Smooth muscle cell (in vitro differentiated cells): ENCODE data around the gene IGSF9. TPM values are rescaled to one million over a fixed set of nuclear protein-coding genes. Genes with fewer than 3 reads are reported as not detected.

Experiments used
- DNase-seq: peaks from one replicate; lab custom pipeline; 2025; ENCODE audit not compliant: unreplicated experiment; lab: John Stamatoyannopoulos, UW
- H2AFZ ChIP-seq: fragments of 200-600 bp; sonication (generic); 2 replicates; pipeline ENCODE4 v1.6.0; 2016; ENCODE audit warnings: antibody characterized with exemption, low read depth, mild to moderate bottlenecking
- H3F3A ChIP-seq: fragments of 200-600 bp; sonication (generic); 2 replicates; pipeline ENCODE4 v1.6.0; 2017; ENCODE audit warnings: antibody characterized with exemption, low read depth
- H3K27ac ChIP-seq: fragments of 200-600 bp; sonication (generic); 2 replicates; pipeline ENCODE4 v1.5.1; 2016; ENCODE audit warnings: low read depth, mild to moderate bottlenecking
- H3K27me3 ChIP-seq: fragments of 200-600 bp; sonication (generic); 2 replicates; pipeline ENCODE4 v1.6.1; 2016; ENCODE audit warnings: low read depth, mild to moderate bottlenecking
- H3K36me3 ChIP-seq: fragments of 200-600 bp; sonication (generic); 2 replicates; pipeline ENCODE4 v1.5.1; 2016; ENCODE audit warnings: low read depth
- H3K4me1 ChIP-seq: fragments of 200-600 bp; sonication (generic); 2 replicates; pipeline ENCODE4 v1.5.1; 2016; ENCODE audit warnings: low read depth
- H3K4me2 ChIP-seq: fragments of 200-600 bp; sonication (generic); 2 replicates; pipeline ENCODE4 v1.6.0; 2016; ENCODE audit warnings: mild to moderate bottlenecking
- H3K4me3 ChIP-seq: fragments of 200-600 bp; sonication (generic); 2 replicates; pipeline ENCODE4 v1.5.1; 2016; ENCODE audit warnings: mild to moderate bottlenecking
- H3K79me2 ChIP-seq: fragments of 200-600 bp; sonication (generic); 2 replicates; pipeline ENCODE4 v1.6.0; 2016; ENCODE audit warnings: low read depth, mild to moderate bottlenecking
- H3K9ac ChIP-seq: fragments of 200-600 bp; sonication (generic); 2 replicates; pipeline ENCODE4 v1.6.0; 2016; ENCODE audit warnings: low read depth
- H3K9me3 ChIP-seq: fragments of 200-600 bp; sonication (generic); replicated peaks from 2 replicates; pipeline ENCODE4 v1.5.1; 2016; ENCODE audit warnings: low read depth
- H4K20me1 ChIP-seq: fragments of 200-600 bp; sonication (generic); 2 replicates; pipeline ENCODE4 v1.6.0; 2016; ENCODE audit warnings: low read depth
- WGBS: methylation state at CpG from one replicate; pipeline ENCODE4 v1.1.7; 2016; ENCODE audit warnings: low lambda C conversion rate; 5-methylcytosine and 5-hydroxymethylcytosine counted together
- polyA plus RNA-seq: library from polyadenylated mRNA; unstranded; fragments of >200 nt; fragmentation: Nextera tagmentation; extraction: Ambion mirVana; gene quantifications from 2 replicates; pipeline ENCODE4 v1.2.1, GENCODE V29; 2016
- total RNA-seq: library from RNA; depleted of rRNA; stranded (reverse); fragments of >200 nt; gene quantifications from 2 replicates; pipeline ENCODE4 v1.2.3, GENCODE V29; 2014
- TF ChIP-seq, protein P1 (sequence below): fragments of 200-600 bp; sonication (generic); IDR thresholded peaks from 2 replicates; pipeline ENCODE4 v1.5.1; 2017; ENCODE audit warnings: borderline replicate concordance, mild to moderate bottlenecking, antibody characterized with exemption; ENCODE audit not compliant: insufficient read depth, poor library complexity, severe bottlenecking

Gene IGSF9
- total and polyA plus RNA-seq, 2 experiments from 2014 or later: 0.99 to 2.1 TPM

GRCh38 chr1:159931795-159932173 lies 13.6 kb downstream of the IGSF9 start:
- no peaks in the 10 kb centered on the region for H3K4me1 ChIP-seq
- H3K79me2 ChIP-seq: no peaks in the 10 kb centered on the region
- H2AFZ ChIP-seq: no peak overlapping the region
- H4K20me1 ChIP-seq: no peaks in the 10 kb centered on the region
- no peak overlapping the region for H3K9ac ChIP-seq
- TF ChIP-seq, protein P1, sequence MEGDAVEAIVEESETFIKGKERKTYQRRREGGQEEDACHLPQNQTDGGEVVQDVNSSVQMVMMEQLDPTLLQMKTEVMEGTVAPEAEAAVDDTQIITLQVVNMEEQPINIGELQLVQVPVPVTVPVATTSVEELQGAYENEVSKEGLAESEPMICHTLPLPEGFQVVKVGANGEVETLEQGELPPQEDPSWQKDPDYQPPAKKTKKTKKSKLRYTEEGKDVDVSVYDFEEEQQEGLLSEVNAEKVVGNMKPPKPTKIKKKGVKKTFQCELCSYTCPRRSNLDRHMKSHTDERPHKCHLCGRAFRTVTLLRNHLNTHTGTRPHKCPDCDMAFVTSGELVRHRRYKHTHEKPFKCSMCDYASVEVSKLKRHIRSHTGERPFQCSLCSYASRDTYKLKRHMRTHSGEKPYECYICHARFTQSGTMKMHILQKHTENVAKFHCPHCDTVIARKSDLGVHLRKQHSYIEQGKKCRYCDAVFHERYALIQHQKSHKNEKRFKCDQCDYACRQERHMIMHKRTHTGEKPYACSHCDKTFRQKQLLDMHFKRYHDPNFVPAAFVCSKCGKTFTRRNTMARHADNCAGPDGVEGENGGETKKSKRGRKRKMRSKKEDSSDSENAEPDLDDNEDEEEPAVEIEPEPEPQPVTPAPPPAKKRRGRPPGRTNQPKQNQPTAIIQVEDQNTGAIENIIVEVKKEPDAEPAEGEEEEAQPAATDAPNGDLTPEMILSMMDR: no peak
- H3K4me3 ChIP-seq: no peak overlapping the region
- no peaks in the 10 kb centered on the region for H3K9me3 ChIP-seq
- H3K4me2 ChIP-seq: no peak overlapping the region
- H3K27ac ChIP-seq: no peak overlapping the region
- 100% methylated on average over 3 of the region's 3 CpGs for WGBS
- H3K36me3 ChIP-seq: no peaks in the 10 kb centered on the region
- H3K27me3 ChIP-seq: no peaks in the 10 kb centered on the region
- H3F3A ChIP-seq: no peaks in the 10 kb centered on the region
- no peak for DNase-seq

DNA sequence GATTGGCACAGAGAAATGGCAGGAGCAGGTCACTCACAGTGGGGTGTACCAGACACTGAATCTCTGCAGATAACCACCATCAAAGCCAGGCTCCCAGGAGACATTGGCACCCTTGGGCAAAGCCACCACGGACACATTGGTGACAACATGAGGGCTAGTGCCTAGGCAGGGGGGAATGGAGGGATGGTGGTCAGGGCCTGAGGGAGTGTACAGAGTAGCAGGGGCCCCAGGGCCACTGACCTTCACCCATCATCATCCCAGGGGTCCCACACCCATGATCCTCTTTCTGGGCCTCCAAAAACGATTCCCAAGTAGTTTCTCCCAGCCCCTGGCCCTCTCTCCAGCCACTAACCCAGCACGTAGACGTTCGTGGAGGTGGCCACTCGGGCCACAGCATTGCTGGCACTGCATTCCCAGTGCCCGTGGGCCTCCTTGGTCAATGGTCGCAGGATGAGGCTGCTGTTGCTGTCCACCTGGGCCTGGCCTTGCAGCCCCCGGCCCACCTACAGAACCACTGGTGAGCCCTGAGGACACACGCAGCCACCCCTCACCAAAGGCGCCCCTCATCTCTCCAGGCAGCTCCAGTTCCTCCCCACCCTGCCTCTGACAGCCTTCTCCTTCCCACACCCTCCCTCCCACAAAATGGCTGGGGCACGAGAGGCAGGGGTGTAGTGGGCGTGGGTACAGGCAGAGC lies 14.2 kb downstream of the IGSF9 start:
- Histone ChIP-seq H3K4me3 (no peak overlapping the region), H3K9ac (no peak overlapping the region), H3K36me3 (no peaks in the 10 kb centered on the region), H3K9me3 (no peaks in the 10 kb centered on the region), H3K4me1 (no peaks in the 10 kb centered on the region), H3K27me3 (no peaks in the 10 kb centered on the region), H3K27ac (no peak overlapping the region), H3F3A (no peaks in the 10 kb centered on the region), H3K4me2 (no peak overlapping the region), H4K20me1 (no peaks in the 10 kb centered on the region), H2AFZ (no peak overlapping the region), H3K79me2 (no peaks in the 10 kb centered on the region)
- DNase-seq: no peak
- TF ChIP-seq, protein P1: no peak
- WGBS: 93% methylated on average over 13 of the region's 13 CpGs

- no peaks in the 10 kb centered on the region for H3K27me3 ChIP-seq
- TF ChIP-seq, protein P1: no peak
- H3K4me1 ChIP-seq: no peaks in the 10 kb centered on the region
- H3F3A ChIP-seq: no peaks in the 10 kb centered on the region
- H3K4me2 ChIP-seq: no peak overlapping the region
- H3K4me3 ChIP-seq: no peak overlapping the region
- H3K36me3 ChIP-seq: no peaks in the 10 kb centered on the region
- WGBS: 98% methylated on average over 8 of the region's 8 CpGs
- no peak for DNase-seq
- H4K20me1 ChIP-seq: no peaks in the 10 kb centered on the region
- no peak overlapping the region for H3K27ac ChIP-seq
- H2AFZ ChIP-seq: no peak overlapping the region
- no peaks in the 10 kb centered on the region for H3K79me2 ChIP-seq
- H3K9me3 ChIP-seq: no peaks in the 10 kb centered on the region
- H3K9ac ChIP-seq: no peak overlapping the region
Observed at GRCh38 chr1:159930634-159931033, 14.8 kb downstream of the IGSF9 start.

DNA sequence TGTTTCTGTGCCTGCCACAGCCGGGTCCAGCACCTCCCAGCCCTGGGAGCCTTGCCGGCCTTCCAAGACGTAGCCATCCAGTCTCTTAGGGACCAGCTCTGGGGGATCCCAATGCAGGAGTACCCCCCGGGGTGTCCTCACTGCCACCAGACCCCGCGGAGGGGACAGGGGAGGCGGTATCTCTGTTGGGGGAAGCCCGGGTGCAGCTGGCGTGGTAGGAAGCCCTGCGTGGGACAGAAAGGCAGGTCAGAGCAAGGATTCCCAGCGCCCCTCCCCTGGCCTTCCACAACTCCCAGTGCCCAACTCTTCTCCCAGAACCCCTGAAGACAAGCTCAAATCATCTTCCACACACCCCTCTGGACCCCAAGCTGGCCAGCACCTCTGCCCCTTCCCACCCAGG lies 15.2 kb downstream of the IGSF9 start:
- H3K36me3 ChIP-seq: no peaks in the 10 kb centered on the region
- DNase-seq: no peak
- no peak overlapping the region for H3K27ac ChIP-seq
- H3K4me2 ChIP-seq: no peak overlapping the region
- H3K27me3 ChIP-seq: no peaks in the 10 kb centered on the region
- H3K79me2 ChIP-seq: no peaks in the 10 kb centered on the region
- no peak overlapping the region for H3K9ac ChIP-seq
- H3F3A ChIP-seq: no peaks in the 10 kb centered on the region
- H4K20me1 ChIP-seq: no peaks in the 10 kb centered on the region
- no peaks in the 10 kb centered on the region for H3K9me3 ChIP-seq
- WGBS: 93% methylated on average over 9 of the region's 11 CpGs
- H3K4me3 ChIP-seq: no peak overlapping the region
- TF ChIP-seq, protein P1: no peak
- H2AFZ ChIP-seq: no peak overlapping the region
- H3K4me1 ChIP-seq: no peaks in the 10 kb centered on the region
